SK-N-SH treated with all-trans-retinoic acid at 6 μM for 48 hours (cell line): ENCODE measurements around the gene ARID1A.

Experiments
- ISL1 ChIP-seq: fragments of 250-450 bp; sonication (Bioruptor Pico); IDR thresholded peaks from 2 replicates; pipeline ENCODE4 v2.1.2; 2022; ENCODE audit warnings: mild to moderate bottlenecking, moderate library complexity
- PATZ1 ChIP-seq: fragments of 250-450 bp; sonication (Bioruptor Pico); IDR thresholded peaks from 2 replicates; pipeline ENCODE4 v1.8.0; 2020; ENCODE audit warnings: mild to moderate bottlenecking, moderate library complexity, borderline replicate concordance
- POU6F1 ChIP-seq: fragments of 250-450 bp; sonication (Bioruptor Pico); IDR thresholded peaks from 2 replicates; pipeline ENCODE4 v1.8.0; 2021; ENCODE audit warnings: low read depth, mild to moderate bottlenecking, moderate library complexity, borderline replicate concordance
- RARB ChIP-seq: fragments of 250-450 bp; sonication (Bioruptor Pico); IDR thresholded peaks from 2 replicates; pipeline ENCODE4 v1.8.0; 2021; ENCODE audit warnings: mild to moderate bottlenecking, moderate library complexity
- ZC3H10 ChIP-seq: fragments of 250-450 bp; sonication (Bioruptor Pico); IDR thresholded peaks from 2 replicates; pipeline ENCODE4 v1.5.1; 2021; ENCODE audit warnings: mild to moderate bottlenecking, moderate library complexity
- ZFP30 ChIP-seq: fragments of 450-650 bp; formaldehyde crosslinking; IDR thresholded peaks from 2 replicates; pipeline ENCODE4 v1.5.0; 2022; ENCODE audit warnings: mild to moderate bottlenecking, moderate library complexity
- ZNF70 ChIP-seq: fragments of 450-650 bp; formaldehyde crosslinking; IDR thresholded peaks from 2 replicates; pipeline ENCODE4 v1.5.0; 2020; ENCODE audit warnings: mild to moderate bottlenecking, moderate library complexity
- TF ChIP-seq, protein P1 (sequence below): fragments of 250-450 bp; sonication (Bioruptor Pico); IDR thresholded peaks from 2 replicates; pipeline ENCODE4 v1.5.1; 2020; ENCODE audit warnings: low read depth, mild to moderate bottlenecking, moderate library complexity

DNA sequence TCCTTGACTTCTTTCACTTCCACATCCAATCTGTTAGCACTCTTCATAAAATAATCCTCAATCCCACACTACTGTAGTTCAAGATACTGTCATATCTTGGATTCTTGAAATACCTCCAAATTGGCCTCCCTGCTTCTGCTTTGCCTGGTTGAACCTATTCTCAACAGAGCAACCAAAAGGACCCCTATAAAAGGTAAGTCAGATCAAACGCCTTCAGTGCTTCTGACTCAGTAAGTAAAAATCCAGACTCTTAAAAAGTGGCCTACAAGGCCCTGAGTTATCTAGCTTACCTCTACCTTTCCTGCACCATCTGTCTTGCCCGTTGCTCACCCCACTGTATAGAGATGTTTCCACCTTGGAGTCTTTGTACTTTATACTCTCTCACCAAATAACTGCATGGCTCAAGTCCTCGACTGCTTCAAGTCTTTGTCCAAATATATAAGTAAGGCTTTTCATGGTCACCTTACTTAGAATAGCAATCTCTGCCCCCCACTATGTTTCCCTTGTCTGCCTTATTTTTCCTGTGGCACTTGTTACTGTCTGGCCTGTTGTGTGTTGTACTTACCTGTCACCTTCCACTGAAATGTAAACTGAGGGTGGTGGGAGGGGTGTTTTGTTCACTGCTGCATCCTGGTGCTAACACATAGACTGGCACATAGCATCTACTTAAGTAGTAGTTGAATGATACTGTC is 86.9 kb downstream of the ARID1A start:
- TF ChIP-seq PATZ1 (CRISPR knock-in tag) (no peak), ZNF70 (CRISPR knock-in tag) (no peak), POU6F1 (CRISPR knock-in tag) (no peak), ZC3H10 (CRISPR knock-in tag) (no peak), RARB (CRISPR knock-in tag) (no peak), ZFP30 (CRISPR knock-in tag) (no peak), ISL1 (CRISPR knock-in tag) (no peak)
- TF ChIP-seq, protein P1, sequence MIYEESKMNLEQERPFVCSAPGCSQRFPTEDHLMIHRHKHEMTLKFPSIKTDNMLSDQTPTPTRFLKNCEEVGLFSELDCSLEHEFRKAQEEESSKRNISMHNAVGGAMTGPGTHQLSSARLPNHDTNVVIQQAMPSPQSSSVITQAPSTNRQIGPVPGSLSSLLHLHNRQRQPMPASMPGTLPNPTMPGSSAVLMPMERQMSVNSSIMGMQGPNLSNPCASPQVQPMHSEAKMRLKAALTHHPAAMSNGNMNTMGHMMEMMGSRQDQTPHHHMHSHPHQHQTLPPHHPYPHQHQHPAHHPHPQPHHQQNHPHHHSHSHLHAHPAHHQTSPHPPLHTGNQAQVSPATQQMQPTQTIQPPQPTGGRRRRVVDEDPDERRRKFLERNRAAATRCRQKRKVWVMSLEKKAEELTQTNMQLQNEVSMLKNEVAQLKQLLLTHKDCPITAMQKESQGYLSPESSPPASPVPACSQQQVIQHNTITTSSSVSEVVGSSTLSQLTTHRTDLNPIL (CRISPR knock-in tag), result no peak
